Spinal cord (tissue), 10 donors: Measurements from ENCODE around the gene SEMA5A. TPM values are rescaled to one million over a fixed set of nuclear protein-coding genes. Genes with fewer than 3 reads are reported as not detected.

ENCODE experiments used
- DNase-seq, 6 donors: peaks; one replicate each; pipeline versions ENCODE4 v3.0.0 to v3.0.0-alpha.2; 2013 to 2015; ENCODE audit warnings: low spot score in 6 of 6, low read depth in 4 of 6
- H3K27ac ChIP-seq: one replicate; pipeline ENCODE4 v1.5.1; 2013; ENCODE audit warnings: low read depth, low read length, control low read depth
- H3K27me3 ChIP-seq: one replicate; pipeline ENCODE4 v1.6.1; 2013; ENCODE audit warnings: low read length; ENCODE audit not compliant: control insufficient read depth, insufficient read depth
- H3K36me3 ChIP-seq: one replicate; pipeline ENCODE4 v1.6.1; 2013; ENCODE audit warnings: low read length; ENCODE audit not compliant: control insufficient read depth, insufficient read depth
- H3K4me1 ChIP-seq: one replicate; pipeline ENCODE4 v1.6.1; 2013; ENCODE audit warnings: low read length; ENCODE audit not compliant: control insufficient read depth, insufficient read depth
- H3K4me3 ChIP-seq: one replicate; pipeline ENCODE4 v1.5.1; 2013; ENCODE audit warnings: low read depth, low read length, control low read depth
- H3K9me3 ChIP-seq: one replicate; pipeline ENCODE4 v1.6.1; 2013; ENCODE audit warnings: low read length; ENCODE audit not compliant: control insufficient read depth, insufficient read depth
- WGBS: methylation state at CpG from one replicate; pipeline ENCODE4 v1.1.5; 2013; ENCODE audit warnings: missing lambda C conversion rate; ENCODE audit not compliant: insufficient coverage; 5-methylcytosine and 5-hydroxymethylcytosine counted together
- polyA plus RNA-seq, 2 donors: library from polyadenylated mRNA; unstranded; fragments of 120-200 nt; gene quantifications; one replicate each; pipeline ENCODE4 v1.2.1, GENCODE V29; 2013; ENCODE audit not compliant: insufficient read length in 2 of 2
- total RNA-seq, 2 donors: library from RNA; depleted of rRNA in 1 of 2; stranded (reverse); fragments of 120-200 nt in 1 of 2; fragments of >200 nt in 1 of 2; gene quantifications; one replicate each; pipeline versions ENCODE4 v1.2.3 to v1.2.4, GENCODE V29; 2013 to 2014
- donor health status: healthy.

The SEMA5A gene
- total and polyA plus RNA-seq, 4 donors = 35.2 to 70.7 (median 59.3) TPM

DNA sequence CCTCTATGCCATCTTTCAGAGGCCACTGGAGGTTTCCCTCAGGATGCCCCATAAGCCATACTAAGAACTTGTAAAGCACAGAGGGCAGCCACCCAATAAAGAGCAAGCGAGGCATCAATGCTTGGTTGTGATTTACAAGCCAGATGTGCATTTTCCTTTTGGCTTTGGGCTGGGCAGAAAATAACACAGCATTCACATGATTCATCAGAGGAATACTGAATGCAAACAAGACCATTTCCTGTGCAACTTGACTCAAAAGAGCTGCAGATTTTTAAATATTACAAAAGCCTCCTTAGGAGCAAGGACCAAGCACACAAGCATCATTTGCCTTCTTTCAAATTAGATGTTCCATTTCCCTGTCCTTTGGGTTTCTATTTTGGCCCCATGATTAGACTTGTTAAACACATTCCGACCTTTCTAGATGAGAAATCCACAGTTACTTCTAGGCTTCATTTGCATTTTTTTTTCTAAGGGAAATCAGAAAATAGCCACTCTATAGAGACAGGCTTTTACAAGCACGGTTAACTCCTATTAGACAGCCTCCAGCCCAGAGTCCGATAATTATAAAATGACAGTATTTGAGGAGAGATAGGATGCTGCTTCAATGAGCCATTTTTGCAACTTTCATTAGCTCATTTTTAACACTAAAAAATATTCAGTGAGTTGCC, 207.8 kb downstream of the SEMA5A start:
- DNase-seq = peak in 4 of 6 donors; percentile 15 to 66 (median 40)
- H3K9me3 ChIP-seq = no peaks in the 10 kb centered on the region
- no peaks in the 10 kb centered on the region for H3K4me1 ChIP-seq
- H3K27ac ChIP-seq = peak overlapping the region; percentile 43
- no peaks in the 10 kb centered on the region for H3K36me3 ChIP-seq
- H3K27me3 ChIP-seq = no peaks in the 10 kb centered on the region
- 17% methylated on average over 2 of the region's 4 CpGs for WGBS
- H3K4me3 ChIP-seq = no peak overlapping the region

DNA sequence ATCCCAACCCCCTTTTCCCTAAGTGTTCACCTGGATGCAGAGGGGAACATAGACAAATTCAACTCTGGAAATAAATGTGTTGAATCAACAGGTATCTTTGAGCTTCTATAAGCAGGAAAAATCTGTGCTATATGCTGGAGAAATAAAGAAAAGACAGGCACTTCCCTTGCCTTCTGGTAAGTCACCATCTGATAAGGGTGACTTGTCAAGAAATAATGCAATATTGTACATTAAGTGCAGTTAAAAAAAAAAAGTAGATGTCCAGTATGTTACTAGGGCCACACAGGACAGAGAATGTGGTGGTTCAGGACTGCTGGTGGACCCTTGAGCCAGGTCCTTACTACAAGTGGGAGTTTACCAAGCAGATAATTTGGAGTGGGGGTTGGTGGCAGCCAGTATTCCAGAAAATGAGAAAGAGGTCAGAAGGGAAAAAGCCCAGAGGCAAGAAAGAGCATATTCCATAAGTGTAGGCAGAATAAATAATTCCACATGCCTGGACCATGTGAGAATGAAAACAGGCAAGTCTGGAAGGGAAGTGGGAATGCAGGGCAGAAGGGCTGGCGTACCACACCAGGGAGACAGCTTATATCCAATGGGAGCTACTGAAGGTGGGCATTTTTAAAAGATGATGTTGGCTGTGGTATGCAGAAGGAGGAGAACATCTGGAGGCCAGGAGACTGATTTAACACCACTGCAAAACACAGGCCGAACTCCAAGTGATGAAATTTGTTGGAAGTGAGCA, 209.9 kb downstream of the SEMA5A start:
- WGBS = 100% methylated on average over 1 of the region's 2 CpGs
- H3K9me3 ChIP-seq = no peaks in the 10 kb centered on the region
- no peak for DNase-seq
- H3K27ac ChIP-seq = no peak overlapping the region
- H3K36me3 ChIP-seq = no peaks in the 10 kb centered on the region
- no peaks in the 10 kb centered on the region for H3K4me1 ChIP-seq
- no peak overlapping the region for H3K4me3 ChIP-seq
- H3K27me3 ChIP-seq = no peaks in the 10 kb centered on the region

DNA sequence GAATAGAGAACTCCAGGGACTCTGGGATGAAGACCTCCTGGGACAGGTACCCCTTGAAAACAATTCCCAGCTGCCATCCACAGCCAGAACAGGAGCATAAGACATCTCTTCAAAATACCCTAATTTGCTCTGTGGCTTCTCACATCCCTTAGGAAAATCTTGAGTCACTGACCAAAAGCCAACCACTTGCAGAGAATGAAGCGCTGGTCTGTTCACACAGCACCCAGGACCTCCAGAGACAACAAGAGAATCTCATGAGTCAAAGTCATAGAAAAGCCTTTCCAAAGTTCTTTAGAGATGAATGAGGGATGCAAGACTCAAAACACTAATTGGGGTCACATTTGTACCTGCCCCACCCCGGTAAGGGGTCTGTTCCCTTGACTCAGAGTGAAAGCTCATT, 210.6 kb downstream of the SEMA5A start:
- no peaks in the 10 kb centered on the region for H3K36me3 ChIP-seq
- no peaks in the 10 kb centered on the region for H3K4me1 ChIP-seq
- H3K27me3 ChIP-seq = no peaks in the 10 kb centered on the region
- WGBS = no CpG with 5 or more reads among the region's 2 CpGs
- no peak overlapping the region for H3K27ac ChIP-seq
- H3K4me3 ChIP-seq = no peak overlapping the region
- no peak for DNase-seq
- no peaks in the 10 kb centered on the region for H3K9me3 ChIP-seq

DNA sequence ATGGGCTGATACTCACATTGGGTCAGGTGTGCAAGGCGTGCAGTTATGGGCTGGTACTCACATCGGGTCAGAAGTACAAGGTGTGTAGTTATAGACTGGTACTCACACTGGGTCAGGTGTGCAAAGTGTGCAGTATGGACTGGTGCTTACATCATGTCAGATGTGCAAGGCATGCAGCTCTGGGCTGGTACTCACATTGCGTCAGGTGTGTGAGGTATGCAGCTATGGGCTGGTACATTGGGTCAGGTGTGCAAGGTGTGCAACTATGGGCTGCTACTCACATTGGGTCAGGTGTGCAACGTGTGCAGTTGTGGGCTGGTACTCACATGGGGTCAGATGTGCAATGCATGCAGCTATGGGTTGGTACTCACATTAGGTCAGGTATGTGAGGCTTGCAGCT, 213.8 kb downstream of the SEMA5A start:
- no peak overlapping the region for H3K27ac ChIP-seq
- no peaks in the 10 kb centered on the region for H3K27me3 ChIP-seq
- 97% methylated on average over 4 of the region's 4 CpGs for WGBS
- H3K9me3 ChIP-seq = no peaks in the 10 kb centered on the region
- H3K4me1 ChIP-seq = no peaks in the 10 kb centered on the region
- no peaks in the 10 kb centered on the region for H3K36me3 ChIP-seq
- no peak overlapping the region for H3K4me3 ChIP-seq
- DNase-seq = no peak

DNA sequence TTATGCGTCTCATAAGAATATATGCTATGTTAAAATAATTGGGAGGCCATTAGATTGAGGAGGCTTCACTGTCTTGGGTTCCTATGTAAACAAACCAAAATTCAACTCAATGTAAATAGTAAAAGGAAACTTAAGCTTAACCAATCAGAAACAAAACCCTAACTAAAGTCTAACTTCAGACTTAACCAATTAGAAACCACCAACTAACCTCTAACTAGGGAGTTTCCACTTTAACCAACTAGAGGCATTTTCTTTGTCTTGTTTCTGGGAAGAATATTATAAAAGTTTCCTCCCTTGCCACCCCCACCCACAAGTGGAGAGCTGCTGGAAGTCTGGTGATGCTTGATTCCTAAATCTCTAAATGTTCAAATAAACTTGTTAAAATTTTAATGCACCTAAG, 214.5 kb downstream of the SEMA5A start:
- no peak overlapping the region for H3K4me3 ChIP-seq
- no peaks in the 10 kb centered on the region for H3K27me3 ChIP-seq
- WGBS = no CpG with 5 or more reads among the region's 1 CpG
- H3K4me1 ChIP-seq = no peaks in the 10 kb centered on the region
- H3K27ac ChIP-seq = no peak overlapping the region
- DNase-seq = no peak
- H3K9me3 ChIP-seq = no peaks in the 10 kb centered on the region
- H3K36me3 ChIP-seq = no peaks in the 10 kb centered on the region

DNA sequence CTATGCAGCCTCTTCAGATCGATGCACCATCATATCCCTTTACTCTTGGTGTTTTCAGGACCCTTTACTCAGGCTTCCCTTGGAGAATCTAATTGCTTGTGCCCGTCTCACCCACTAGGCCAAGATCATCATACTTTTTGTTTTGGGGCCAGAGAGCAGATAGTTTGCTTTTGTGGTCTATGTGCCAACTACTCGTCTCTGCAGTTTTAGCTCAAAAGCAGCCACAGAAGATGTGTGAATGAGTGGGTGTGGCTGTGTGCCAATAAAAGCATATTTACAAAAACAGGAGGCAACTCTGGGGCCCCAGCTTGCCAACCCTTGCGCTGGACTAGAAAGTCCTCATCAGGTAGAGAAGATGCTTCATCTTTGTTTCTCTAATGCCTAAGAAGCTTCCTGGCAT, 216.8 kb downstream of the SEMA5A start:
- WGBS = 86% methylated on average over 1 of the region's 4 CpGs
- DNase-seq = no peak
- Histone ChIP-seq H3K27me3 (no peaks in the 10 kb centered on the region), H3K9me3 (no peaks in the 10 kb centered on the region), H3K27ac (no peak overlapping the region), H3K36me3 (no peaks in the 10 kb centered on the region), H3K4me1 (no peaks in the 10 kb centered on the region), H3K4me3 (no peak overlapping the region)

DNA sequence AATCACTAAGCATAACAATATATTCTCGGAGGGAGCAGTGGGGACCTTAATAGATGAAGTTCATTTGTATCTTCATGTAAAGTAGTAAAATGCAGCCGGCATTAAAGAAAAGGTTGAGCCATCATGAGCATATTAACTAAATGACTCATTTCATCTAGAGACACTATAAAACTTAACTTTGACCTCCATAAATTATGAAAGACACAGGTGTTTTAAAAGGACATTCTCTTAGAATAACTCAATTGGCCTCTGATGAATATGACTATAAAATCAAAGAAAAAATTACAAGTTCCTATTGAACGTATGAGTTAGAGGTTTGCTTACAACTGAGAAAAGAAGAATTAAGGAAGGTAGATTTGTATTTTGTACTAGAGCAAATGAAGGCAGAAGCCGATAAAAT, 220.3 kb downstream of the SEMA5A start:
- no peak overlapping the region for H3K27ac ChIP-seq
- no CpG with 5 or more reads among the region's 4 CpGs for WGBS

DNA sequence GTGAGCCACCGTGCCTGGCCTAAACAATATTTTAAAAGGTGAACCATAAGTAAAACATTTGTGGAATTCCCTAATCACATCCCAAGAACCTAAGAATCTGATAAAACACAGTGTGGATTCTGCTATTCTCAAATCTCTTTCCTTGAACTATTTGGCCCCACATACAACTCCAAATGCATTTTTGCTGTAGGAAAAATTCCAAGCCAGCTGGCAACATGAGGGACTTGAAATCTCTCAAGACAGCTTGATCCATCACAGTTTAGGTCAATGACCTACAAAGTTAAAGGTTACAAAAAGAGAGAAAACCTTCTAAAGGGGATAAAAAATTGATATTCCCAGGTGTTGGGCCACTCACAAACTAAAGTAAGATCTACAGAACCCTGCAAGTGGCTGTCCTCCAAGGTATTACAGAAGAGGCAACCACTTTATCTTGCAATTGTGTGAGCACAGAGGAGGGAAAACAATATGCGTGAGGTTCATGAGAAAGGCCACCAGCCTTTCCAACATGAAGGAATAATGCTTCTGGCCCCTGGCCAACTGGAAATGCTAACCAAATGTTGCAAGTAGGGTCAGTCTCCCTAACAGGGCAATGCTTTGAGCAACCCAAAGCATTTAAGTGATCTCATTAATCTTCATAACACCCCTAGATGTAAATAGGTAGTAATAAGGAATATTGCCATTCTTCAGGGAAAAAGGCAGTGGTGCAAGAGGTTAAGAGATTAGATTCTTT, 221.4 kb downstream of the SEMA5A start:
- no peak overlapping the region for H3K4me3 ChIP-seq
- H3K36me3 ChIP-seq = no peaks in the 10 kb centered on the region
- 60% methylated on average over 1 of the region's 2 CpGs for WGBS
- no peak overlapping the region for H3K27ac ChIP-seq
- no peaks in the 10 kb centered on the region for H3K9me3 ChIP-seq
- peak in 2 of 6 donors; percentile 27 to 39 for DNase-seq
- H3K27me3 ChIP-seq = no peaks in the 10 kb centered on the region
- H3K4me1 ChIP-seq = no peaks in the 10 kb centered on the region

More for the DNA sequence above, 220.3 kb downstream of the SEMA5A start:
- no peaks in the 10 kb centered on the region for H3K4me1 ChIP-seq
- H3K36me3 ChIP-seq = no peaks in the 10 kb centered on the region
- H3K27me3 ChIP-seq = no peaks in the 10 kb centered on the region
- H3K9me3 ChIP-seq = no peaks in the 10 kb centered on the region
- DNase-seq = peak in 1 of 6 donors; percentile 17
- H3K4me3 ChIP-seq = no peak overlapping the region

DNA sequence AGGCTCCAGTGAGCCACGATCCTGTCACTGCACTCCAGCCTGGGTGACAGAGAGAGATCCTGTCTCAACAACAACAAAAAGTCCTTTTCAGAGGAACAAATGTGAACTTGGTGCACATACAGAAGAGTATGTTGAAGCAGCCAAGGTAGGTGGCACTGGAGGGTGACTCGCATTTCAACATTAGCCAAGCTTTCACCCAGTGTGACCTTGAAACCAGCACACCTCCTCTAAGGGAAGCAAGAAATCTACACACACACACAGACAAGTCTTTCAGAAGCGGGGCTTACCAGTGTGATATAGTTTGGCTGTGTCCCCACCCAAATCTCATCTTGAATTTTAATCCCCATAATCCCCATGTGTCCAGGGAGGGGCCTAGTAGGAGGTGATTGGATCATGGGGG, 225.2 kb downstream of the SEMA5A start:
- Histone ChIP-seq H3K9me3 (no peaks in the 10 kb centered on the region), H3K27me3 (no peaks in the 10 kb centered on the region), H3K4me1 (no peaks in the 10 kb centered on the region), H3K36me3 (no peaks in the 10 kb centered on the region), H3K4me3 (no peak overlapping the region), H3K27ac (no peak overlapping the region)
- no peak for DNase-seq
- WGBS = no CpG with 5 or more reads among the region's 3 CpGs
